GM21528 (cell line): Measurements from ENCODE around the gene CXCR5.
A peak's percentile ranks its signal among the peaks of the same experiment; 100 is the strongest.

Source experiments
- ATAC-seq: cut with Tn5 transposase; IDR thresholded peaks from one replicate; pipeline ENCODE4 v1.9.1; 2021; ENCODE audit warnings: mild to moderate bottlenecking, moderate library complexity; ENCODE audit not compliant: unreplicated experiment, low FRiP score

CXCR5 gene

GRCh38 chr11:118897721-118898310 lies 14.1 kb downstream of the CXCR5 start:
- ATAC-seq = no peak

DNA sequence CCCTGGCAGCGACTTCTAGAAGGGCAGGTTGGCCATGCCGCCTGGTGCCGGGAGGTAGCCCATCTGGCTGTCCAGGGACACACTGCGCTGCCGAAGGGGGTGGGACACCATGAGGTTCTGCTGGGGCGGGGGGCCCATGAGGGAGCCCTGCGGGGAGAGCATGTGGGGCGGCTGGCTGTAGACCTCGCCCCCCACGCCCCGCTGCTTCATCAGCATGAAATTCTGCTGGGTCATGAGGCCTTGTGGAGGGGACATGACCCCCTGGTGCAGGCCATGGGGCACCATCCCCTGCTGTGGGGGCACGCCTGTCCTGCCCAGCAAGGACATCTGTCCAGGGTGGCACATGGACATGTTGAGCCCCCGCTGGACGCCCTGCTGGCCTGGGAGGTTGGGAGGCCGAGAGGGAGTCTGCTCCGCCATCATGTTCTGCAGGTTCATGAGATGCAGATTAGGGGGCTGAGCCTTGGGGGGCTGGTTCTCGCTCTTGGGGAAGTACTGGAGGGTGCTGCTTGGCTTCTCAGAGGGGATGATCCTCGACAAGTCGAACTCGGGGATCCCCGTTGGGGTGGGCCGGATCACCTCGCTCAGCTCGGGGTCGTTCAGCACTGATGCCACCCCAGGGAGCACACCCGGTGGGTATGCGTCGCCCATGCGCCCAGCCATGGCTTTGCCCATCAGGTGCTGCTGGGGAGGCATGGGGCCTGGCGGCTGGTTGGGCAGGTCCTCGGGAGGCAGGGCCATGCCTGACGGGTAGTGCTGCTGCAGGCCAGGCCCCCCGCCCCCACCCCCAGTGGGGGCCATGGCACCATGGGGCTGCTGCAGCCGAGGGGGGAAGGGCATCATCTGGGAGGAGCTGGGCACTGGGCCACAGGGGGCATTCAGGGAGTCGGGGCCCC lies 15.0 kb downstream of the CXCR5 start:
- no peak for ATAC-seq

DNA sequence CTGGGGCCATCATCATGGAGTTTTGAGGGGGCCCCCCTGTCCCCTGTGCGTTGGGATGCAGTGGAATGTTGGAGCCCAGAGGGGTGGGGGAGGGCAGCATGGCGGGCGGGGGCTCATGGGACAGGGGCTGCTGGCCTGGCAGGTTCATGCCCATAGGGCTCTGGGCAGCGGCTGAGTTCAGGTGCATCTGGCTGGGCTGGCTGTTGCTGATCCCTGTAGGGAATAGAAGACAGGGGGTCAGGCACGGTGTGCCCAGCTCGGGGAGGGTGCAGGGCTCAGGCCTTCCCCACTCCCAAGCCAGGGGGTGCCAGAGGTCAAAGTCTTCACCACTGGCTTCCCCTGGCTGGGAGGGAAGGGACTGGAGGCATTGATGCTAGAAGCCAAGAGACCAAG lies 15.6 kb downstream of the CXCR5 start:
- no peak for ATAC-seq

DNA sequence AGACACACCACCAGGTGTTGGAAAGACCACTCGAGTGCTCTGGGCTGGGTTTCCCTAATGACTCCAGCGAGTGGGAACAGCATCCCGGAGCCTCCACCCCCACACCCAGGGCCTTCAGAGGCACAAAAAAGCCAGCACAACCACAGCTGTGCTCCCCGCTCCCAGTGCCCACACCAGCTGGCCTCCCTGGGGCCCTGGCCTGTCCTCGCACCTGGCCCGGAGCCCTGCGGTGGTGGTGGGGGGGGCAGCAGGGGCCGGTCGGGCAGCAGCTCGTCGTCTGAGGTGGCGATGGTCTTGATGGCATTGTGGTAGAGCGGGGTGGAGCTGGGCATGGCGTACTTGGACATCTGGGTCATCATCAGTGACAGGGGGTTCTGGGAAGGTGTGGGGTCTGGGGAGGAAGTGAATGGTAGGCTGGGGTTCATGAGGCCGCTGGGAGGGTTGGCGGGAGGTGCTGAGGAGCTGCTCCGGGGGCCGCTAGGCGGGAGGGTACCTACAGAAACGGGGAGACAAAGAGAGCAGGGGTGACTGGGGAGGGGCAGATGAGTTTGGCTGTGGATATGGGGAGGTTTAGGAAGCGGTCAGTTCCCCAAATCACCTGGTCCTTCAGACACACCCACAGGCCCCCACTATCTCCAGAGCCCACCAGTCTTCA lies 16.1 kb downstream of the CXCR5 start:
- no peak for ATAC-seq

- ATAC-seq = no peak
These were observed 17.1 kb downstream of the CXCR5 start for GRCh38 chr11:118900535-118901384.

GRCh38 chr11:118901494-118902335 lies 18.0 kb downstream of the CXCR5 start:
- ATAC-seq = no peak

DNA sequence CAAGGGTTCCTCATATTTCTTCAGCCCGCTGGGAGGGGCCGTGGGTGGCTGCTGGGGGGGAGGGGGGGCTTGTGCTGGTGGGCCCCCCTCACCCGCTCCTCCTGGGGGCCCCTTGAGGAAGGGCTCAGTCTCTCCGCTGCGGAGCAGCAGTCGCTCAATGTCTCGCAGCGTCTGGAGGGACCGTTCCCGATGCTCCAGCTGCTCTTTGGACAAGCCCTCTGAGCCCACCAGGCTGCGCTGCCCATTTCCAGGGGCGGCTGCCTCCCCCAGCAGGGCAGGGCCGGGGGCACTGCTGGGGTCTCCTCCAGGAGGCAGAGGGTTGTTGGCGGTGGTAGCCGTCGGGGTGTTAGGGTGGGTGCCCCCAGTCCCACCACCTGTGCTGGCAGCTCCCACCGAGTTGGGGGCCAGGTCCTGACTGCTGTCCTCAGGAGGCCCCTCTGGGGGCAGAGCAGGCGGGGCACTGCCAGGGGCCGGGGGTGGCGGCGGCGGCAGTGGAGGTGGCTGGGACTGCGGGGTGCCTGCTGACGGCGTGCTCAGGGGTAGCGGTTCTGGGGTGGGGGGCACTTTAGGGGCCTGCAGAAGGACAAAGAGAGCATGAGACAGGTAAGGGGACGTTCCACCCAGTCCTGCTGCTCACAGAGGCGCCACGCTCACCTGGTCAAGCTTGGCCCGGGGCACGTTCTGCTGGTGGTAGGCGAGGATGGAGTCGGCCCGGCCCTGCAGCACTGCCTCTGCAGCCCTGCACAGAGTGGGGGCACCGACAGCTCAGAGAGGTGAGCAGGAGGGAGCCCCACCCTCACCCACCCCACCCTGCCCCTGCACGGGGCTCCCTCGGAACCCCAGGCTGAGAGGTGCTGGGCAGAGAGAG lies 18.9 kb downstream of the CXCR5 start:
- ATAC-seq = no peak

DNA sequence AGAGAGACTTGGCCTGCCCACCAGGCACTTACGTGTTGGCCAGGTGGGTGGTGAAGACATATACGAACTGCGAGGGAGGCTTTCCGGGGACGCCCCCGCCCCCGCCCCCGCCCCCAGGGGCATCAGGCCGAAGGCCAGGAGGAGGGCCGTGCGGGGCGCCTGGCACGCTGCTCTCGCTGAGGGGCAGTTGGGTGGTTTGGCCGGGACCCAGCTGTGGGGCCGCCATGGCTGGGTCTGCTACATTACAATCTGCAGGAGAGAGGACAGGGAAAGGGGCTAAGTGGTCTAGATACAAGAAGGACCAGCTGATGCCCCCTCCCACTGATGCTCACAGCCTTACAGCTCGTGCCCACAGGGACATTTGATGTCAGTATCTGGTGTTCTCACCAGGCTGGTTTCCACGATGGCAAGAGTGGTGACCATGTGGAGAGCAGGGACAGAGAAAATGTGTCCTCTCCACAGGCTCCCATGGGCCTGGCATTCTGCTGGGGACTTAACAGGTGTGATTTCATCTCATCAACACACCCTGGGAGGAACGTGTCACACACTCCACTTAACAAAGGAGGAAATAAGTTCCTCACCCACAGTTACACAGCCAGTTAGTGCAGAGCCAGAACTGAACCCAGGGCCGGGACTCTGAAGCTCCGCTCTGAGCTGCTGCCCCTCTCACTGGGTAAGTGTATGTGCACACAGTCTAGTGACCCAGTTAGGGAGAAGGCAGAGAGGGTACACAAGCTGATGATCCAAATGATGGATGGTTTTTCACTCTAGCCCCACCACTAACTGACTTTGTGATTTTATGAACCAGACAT lies 19.7 kb downstream of the CXCR5 start:
- ATAC-seq = no peak

GRCh38 chr11:118907051-118908042 lies 23.7 kb downstream of the CXCR5 start:
- peak; percentile 69 for ATAC-seq

- ATAC-seq = no peak
These were observed 24.6 kb downstream of the CXCR5 start for GRCh38 chr11:118908264-118908663.

DNA sequence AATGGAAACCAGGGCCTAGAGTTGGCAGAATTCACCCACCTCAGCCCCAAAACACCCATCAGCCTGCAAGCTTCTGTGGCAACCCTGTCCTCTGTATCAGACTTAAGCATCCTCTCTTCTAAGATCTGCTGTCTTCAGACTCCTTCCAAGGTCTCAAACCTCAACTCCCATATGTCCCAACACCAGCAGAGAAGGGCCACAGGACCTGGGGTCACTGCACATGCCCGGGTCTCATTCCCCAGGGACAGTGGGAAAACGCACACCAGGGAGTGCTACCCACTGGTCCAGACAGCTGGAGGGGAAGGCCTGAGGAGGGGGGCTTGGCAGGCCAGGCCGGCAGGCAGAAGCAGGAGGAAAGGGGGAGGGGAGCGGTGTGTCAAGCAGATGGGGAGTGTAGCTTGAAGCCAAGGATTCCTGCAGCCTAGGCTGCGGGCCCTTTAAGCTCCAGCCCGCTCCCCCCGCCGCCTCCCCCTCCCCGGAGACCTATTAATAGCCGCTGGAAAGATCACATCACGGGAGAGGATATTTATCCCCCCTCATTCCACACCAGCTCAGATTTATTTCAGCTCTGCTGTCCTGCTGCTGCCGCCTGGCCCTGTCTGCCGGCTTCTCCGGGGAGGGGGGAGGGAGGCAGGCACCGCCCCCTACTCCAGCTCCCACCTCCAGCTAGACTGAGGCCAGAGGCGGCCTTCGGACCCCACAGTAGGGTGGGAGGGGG lies 25.4 kb downstream of the CXCR5 start:
- ATAC-seq = no peak

- ATAC-seq = no peak
These were observed 26.1 kb downstream of the CXCR5 start for GRCh38 chr11:118909619-118910308.

GRCh38 chr11:118910309-118911112 lies 26.8 kb downstream of the CXCR5 start:
- ATAC-seq = no peak

DNA sequence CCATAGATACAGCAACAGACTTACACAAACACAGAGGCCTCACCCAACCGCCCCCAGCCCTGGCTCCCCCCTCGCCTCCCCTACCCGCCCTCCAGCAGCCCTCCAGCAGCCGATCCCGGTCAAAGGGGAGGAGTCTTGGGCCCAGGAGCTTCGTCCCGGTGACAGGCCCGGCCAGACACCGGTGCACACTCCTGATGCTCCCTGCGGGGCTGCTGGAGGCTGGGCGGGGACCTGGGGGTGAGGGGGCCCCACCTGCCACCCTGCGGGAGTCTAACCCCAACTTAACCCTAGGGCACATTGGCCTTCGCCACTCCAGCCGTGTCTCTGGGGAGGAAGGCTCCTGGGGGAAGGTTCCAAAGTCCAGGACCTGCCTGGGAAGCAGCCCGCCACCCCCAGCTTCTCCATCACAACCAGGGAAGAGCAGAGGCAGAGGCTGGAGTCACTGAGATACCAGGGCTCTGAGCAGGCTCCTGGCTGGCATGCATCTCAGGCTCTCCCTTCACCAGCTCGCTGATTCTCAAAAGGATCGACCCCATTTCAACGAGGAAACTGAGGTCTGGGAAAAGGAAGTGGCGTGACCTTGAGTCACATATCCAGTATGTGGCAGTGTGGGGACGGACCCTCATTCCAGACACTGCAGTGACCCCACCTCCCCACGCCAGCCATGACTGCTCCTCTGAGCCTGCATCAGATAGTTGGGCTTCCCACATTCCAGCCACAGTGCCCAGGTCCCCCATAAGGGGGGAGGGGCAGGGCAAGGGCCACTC lies 27.6 kb downstream of the CXCR5 start:
- no peak for ATAC-seq
